Measurements from ENCODE around the gene CHMP2A. TPM values are rescaled to one million over a fixed set of nuclear protein-coding genes. Genes with fewer than 3 reads are reported as not detected.

Gene CHMP2A
- total and polyA plus RNA-seq, 2 of the 13 experiments (the other 11 are each of a cell fraction or from before 2014, with no cell fraction given) = 49.7 to 55.0 TPM

DNA sequence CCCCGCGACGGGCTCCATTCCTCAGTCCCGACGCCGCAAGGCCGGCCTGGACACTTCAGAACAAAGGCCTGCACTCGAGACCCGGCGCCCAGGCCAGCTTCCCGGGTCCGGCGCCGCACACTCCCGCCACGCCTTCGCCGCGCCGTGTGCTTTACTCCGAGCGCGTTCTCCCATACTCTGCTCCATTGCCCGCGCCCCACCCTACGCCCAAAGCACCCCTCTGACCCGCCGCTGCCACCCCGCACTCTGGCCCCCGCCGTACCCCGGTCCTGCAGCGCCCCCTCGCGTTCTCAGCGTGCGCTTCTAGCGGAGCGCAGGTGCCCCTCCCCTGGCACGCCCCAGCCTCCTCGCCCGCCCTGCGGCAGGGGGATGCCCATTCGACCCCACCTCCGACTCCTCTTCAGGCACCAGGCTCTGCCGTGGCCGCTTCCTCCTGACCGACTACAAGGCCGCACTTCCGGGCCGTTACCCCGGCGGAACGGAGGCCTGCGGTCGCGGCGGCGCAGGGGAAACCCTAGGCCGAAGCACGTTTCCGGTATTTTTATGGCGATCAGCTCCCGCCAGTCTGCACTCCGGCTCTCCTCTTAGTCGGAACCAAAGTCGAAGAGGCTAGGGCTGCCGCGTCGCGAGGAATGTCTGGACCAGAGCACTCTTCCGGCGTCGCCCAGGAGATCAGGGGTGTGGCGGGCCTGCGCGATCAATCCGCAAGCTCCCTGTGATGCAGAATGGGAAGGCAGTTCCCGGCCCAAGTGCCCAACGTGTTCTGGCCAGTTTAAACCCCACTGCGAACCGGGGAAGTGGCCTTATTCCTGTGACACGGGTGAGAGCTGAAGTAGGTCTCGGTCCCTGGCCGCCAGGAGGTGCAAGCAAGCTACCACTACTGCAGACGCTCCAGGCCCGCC is 35.3 kb downstream of the CHMP2A start, which contains the start of gene ZBTB45 (continued):
- TF ChIP-seq, protein P1, sequence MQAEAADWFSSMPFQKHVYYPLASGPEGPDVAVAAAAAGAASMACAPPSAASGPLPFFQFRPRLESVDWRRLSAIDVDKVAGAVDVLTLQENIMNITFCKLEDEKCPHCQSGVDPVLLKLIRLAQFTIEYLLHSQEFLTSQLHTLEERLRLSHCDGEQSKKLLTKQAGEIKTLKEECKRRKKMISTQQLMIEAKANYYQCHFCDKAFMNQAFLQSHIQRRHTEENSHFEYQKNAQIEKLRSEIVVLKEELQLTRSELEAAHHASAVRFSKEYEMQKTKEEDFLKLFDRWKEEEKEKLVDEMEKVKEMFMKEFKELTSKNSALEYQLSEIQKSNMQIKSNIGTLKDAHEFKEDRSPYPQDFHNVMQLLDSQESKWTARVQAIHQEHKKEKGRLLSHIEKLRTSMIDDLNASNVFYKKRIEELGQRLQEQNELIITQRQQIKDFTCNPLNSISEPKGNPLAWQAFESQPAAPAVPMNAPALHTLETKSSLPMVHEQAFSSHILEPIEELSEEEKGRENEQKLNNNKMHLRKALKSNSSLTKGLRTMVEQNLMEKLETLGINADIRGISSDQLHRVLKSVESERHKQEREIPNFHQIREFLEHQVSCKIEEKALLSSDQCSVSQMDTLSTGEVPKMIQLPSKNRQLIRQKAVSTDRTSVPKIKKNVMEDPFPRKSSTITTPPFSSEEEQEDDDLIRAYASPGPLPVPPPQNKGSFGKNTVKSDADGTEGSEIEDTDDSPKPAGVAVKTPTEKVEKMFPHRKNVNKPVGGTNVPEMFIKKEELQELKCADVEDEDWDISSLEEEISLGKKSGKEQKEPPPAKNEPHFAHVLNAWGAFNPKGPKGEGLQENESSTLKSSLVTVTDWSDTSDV (CRISPR knock-in tag; IDR thresholded peaks at IDR 0.05) = peak; percentile 70
- TF ChIP-seq, protein P2, sequence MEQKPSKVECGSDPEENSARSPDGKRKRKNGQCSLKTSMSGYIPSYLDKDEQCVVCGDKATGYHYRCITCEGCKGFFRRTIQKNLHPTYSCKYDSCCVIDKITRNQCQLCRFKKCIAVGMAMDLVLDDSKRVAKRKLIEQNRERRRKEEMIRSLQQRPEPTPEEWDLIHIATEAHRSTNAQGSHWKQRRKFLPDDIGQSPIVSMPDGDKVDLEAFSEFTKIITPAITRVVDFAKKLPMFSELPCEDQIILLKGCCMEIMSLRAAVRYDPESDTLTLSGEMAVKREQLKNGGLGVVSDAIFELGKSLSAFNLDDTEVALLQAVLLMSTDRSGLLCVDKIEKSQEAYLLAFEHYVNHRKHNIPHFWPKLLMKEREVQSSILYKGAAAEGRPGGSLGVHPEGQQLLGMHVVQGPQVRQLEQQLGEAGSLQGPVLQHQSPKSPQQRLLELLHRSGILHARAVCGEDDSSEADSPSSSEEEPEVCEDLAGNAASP (CRISPR knock-in tag; IDR thresholded peaks at IDR 0.05; ENCODE audit: borderline replicate concordance) = peak; percentile 59; the same call in 1 of the 2 replicates
- TF ChIP-seq ZNF24 (IDR thresholded peaks at IDR 0.05) (peak; percentile 58; the same call in 1 of the 2 replicates), AGO2 (optimal IDR thresholded peaks at IDR 0.05; ENCODE audit: low read depth, low read length) (peak; percentile 90), ZNF44 (CRISPR knock-in tag; IDR thresholded peaks at IDR 0.05) (0 out of 2 replicates have a peak, but pooled peaks have one; percentile 85), ZSCAN31 (CRISPR knock-in tag; IDR thresholded peaks at IDR 0.05; ENCODE audit: low read depth) (peak; percentile 99), KLF9 (CRISPR knock-in tag; IDR thresholded peaks at IDR 0.05; ENCODE audit: low read depth) (0 out of 2 replicates have a peak, but pooled peaks have one; percentile 63), SALL2 (CRISPR knock-in tag; IDR thresholded peaks at IDR 0.05) (peak; percentile 89), ZNF30 (CRISPR knock-in tag; IDR thresholded peaks at IDR 0.05) (no peak; the same call in 1 of the 2 replicates), WIZ (CRISPR knock-in tag; IDR thresholded peaks at IDR 0.05) (0 out of 2 replicates have a peak, but pooled peaks have one; percentile 20), ZNF615 (CRISPR knock-in tag; IDR thresholded peaks at IDR 0.05; ENCODE audit: borderline replicate concordance) (no peak), FOXJ3 (CRISPR knock-in tag; IDR thresholded peaks at IDR 0.05; ENCODE audit: borderline replicate concordance) (peak; percentile 81), STAG1 (CRISPR knock-in tag; IDR thresholded peaks at IDR 0.05) (peak; percentile 78)
- TF ChIP-seq, protein P3, sequence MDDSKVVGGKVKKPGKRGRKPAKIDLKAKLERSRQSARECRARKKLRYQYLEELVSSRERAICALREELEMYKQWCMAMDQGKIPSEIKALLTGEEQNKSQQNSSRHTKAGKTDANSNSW (CRISPR knock-in tag; IDR thresholded peaks at IDR 0.05; ENCODE audit: borderline replicate concordance) = peak; percentile 89; the same call in 1 of the 2 replicates
- TF ChIP-seq, protein P4, sequence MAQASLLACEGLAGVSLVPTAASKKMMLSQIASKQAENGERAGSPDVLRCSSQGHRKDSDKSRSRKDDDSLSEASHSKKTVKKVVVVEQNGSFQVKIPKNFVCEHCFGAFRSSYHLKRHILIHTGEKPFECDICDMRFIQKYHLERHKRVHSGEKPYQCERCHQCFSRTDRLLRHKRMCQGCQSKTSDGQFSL (CRISPR knock-in tag; IDR thresholded peaks at IDR 0.05) = no peak; the same call in 1 of the 2 replicates
- TF ChIP-seq, protein P5, sequence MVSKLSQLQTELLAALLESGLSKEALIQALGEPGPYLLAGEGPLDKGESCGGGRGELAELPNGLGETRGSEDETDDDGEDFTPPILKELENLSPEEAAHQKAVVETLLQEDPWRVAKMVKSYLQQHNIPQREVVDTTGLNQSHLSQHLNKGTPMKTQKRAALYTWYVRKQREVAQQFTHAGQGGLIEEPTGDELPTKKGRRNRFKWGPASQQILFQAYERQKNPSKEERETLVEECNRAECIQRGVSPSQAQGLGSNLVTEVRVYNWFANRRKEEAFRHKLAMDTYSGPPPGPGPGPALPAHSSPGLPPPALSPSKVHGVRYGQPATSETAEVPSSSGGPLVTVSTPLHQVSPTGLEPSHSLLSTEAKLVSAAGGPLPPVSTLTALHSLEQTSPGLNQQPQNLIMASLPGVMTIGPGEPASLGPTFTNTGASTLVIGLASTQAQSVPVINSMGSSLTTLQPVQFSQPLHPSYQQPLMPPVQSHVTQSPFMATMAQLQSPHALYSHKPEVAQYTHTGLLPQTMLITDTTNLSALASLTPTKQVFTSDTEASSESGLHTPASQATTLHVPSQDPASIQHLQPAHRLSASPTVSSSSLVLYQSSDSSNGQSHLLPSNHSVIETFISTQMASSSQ (IDR thresholded peaks at IDR 0.05; ENCODE audit: low read depth) = peak; percentile 61; the same call in 1 of the 2 replicates
- TF ChIP-seq, protein P5 (CRISPR knock-in tag; IDR thresholded peaks at IDR 0.05; ENCODE audit: borderline replicate concordance) = peak; percentile 92
- TF ChIP-seq, protein P6, sequence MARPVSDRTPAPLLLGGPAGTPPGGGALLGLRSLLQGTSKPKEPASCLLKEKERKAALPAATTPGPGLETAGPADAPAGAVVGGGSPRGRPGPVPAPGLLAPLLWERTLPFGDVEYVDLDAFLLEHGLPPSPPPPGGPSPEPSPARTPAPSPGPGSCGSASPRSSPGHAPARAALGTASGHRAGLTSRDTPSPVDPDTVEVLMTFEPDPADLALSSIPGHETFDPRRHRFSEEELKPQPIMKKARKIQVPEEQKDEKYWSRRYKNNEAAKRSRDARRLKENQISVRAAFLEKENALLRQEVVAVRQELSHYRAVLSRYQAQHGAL (CRISPR knock-in tag; IDR thresholded peaks at IDR 0.05; ENCODE audit: not compliant biosample characterization) = peak; percentile 80
